Activated CD8-positive, alpha-beta T cell treated with anti-CD3 and anti-CD28 coated beads for 36 hours (primary cell): ENCODE results near the gene KLHL8. TPM values are rescaled to one million over a fixed set of nuclear protein-coding genes. Genes with fewer than 3 reads are reported as not detected.

ENCODE experiments used
- ATAC-seq: fragments of 200-7000 bp; cut with Tn5 transposase; one replicate; pipeline ENCODE4 v1.10.0; 2021; ENCODE audit warnings: mild to moderate bottlenecking, moderate library complexity
- CTCF ChIA-PET: fragments of 350-600 bp; sonication (Branson Sonifier 250); formaldehyde crosslinking; loops from one replicate; lab custom pipeline; 2021; ENCODE audit warnings: antibody characterized with exemption; lab: Charles Lee
- POLR2A ChIA-PET: fragments of 350-600 bp; sonication (Branson Sonifier 250); formaldehyde crosslinking; loops from one replicate; lab custom pipeline; 2021; ENCODE audit warnings: antibody characterized with exemption; lab: Charles Lee
- DNase-seq: peaks from one replicate; pipeline ENCODE4 v3.0.0-alpha.2; 2020
- H3K27ac Mint-ChIP-seq: one replicate; pipeline ENCODE4 v1.8.0; 2021; ENCODE audit warnings: mild to moderate bottlenecking, mixed read lengths
- H3K27me3 Mint-ChIP-seq: one replicate; pipeline ENCODE4 v1.8.0; 2021; ENCODE audit warnings: mixed read lengths
- H3K36me3 Mint-ChIP-seq: one replicate; pipeline ENCODE4 v1.8.0; 2021; ENCODE audit warnings: low read depth, mixed read lengths
- H3K4me1 Mint-ChIP-seq: one replicate; pipeline ENCODE4 v1.8.0; 2021; ENCODE audit warnings: low read depth, mixed read lengths
- H3K4me3 Mint-ChIP-seq: one replicate; pipeline ENCODE4 v1.8.0; 2021; ENCODE audit warnings: mild to moderate bottlenecking, moderate library complexity, mixed read lengths
- H3K9me3 Mint-ChIP-seq: one replicate; pipeline ENCODE4 v1.8.0; 2021; ENCODE audit warnings: mixed read lengths
- CTCF ChIP-seq: fragments of 200-600 bp; IDR thresholded peaks from one replicate; pipeline ENCODE4 v1.8.0; 2022; ENCODE audit warnings: antibody characterized with exemption, mild to moderate bottlenecking
- intact Hi-C: fragments of 100-400 bp; cut with micrococcal nuclease; formaldehyde crosslinking; loops from one replicate; pipeline ENCODE4 v1.10.0; 2022
- total RNA-seq, 2 experiments: library from RNA; stranded (reverse); gene quantifications; one replicate each; pipeline ENCODE4 v1.2.3, GENCODE V29; 2021

Gene KLHL8
- total RNA-seq, 2 experiments from 2014 or later: 12.0 to 12.5 TPM

GRCh38 chr4:87262886-87263285, 42.5 kb upstream of the KLHL8 start:
- POLR2A ChIA-PET: interaction anchor here (0.6 kb wide), 1 partner anchor 86 kb away, joined by 3 read pairs; no protein-coding TSS in a partner anchor
- TF ChIP-seq CTCF: no peak
- peaks cover 3% of the 10 kb centered on the region for H3K9me3 Mint-ChIP-seq
- no peak overlapping the region for H3K27ac Mint-ChIP-seq
- H3K4me1 Mint-ChIP-seq: no peaks in the 10 kb centered on the region
- CTCF ChIA-PET: interaction anchor here (2.0 kb wide), 1 partner anchor 203 kb away, joined by 6 read pairs; no protein-coding TSS in a partner anchor
- H3K27me3 Mint-ChIP-seq: peaks cover 3% of the 10 kb centered on the region
- DNase-seq: no peak
- no peak overlapping the region for H3K4me3 Mint-ChIP-seq
- H3K36me3 Mint-ChIP-seq: no peaks in the 10 kb centered on the region
- intact Hi-C loops: no loop called here
- no peak for ATAC-seq

GRCh38 chr4:87260477-87260876, 40.1 kb upstream of the KLHL8 start:
- no peak for ATAC-seq
- H3K4me1 Mint-ChIP-seq: no peaks in the 10 kb centered on the region

GRCh38 chr4:87258677-87259076, 38.3 kb upstream of the KLHL8 start:
- Mint-ChIP-seq H3K9me3 (peaks cover 9% of the 10 kb centered on the region), H3K27me3 (peaks cover 3% of the 10 kb centered on the region), H3K27ac (no peak overlapping the region), H3K4me3 (no peak overlapping the region), H3K36me3 (no peaks in the 10 kb centered on the region), H3K4me1 (no peaks in the 10 kb centered on the region)
- no peak for DNase-seq
- ATAC-seq: no peak
- no peak for TF ChIP-seq CTCF
- CTCF ChIA-PET: no interaction called here
- intact Hi-C loops: no loop called here
- POLR2A ChIA-PET: no interaction called here

More at GRCh38 chr4:87260477-87260876, 40.1 kb upstream of the KLHL8 start:
- intact Hi-C loops: no loop called here
- H3K4me3 Mint-ChIP-seq: no peak overlapping the region
- no peak for DNase-seq
- ChIA-PET POLR2A (no interaction called here), CTCF (no interaction called here)
- no peak for TF ChIP-seq CTCF
- peaks cover 3% of the 10 kb centered on the region for H3K27me3 Mint-ChIP-seq
- H3K36me3 Mint-ChIP-seq: no peaks in the 10 kb centered on the region
- no peak overlapping the region for H3K27ac Mint-ChIP-seq
- peaks cover 8% of the 10 kb centered on the region for H3K9me3 Mint-ChIP-seq

- POLR2A ChIA-PET: no interaction called here
- Mint-ChIP-seq H3K9me3 (peaks cover 6% of the 10 kb centered on the region), H3K27ac (no peak overlapping the region), H3K4me3 (no peak overlapping the region), H3K36me3 (no peaks in the 10 kb centered on the region), H3K4me1 (no peaks in the 10 kb centered on the region), H3K27me3 (no peaks in the 10 kb centered on the region)
- intact Hi-C loops: no loop called here
- ATAC-seq (no peak), DNase-seq (no peak)
- TF ChIP-seq CTCF: no peak
- CTCF ChIA-PET: no interaction called here
Observed at GRCh38 chr4:87257523-87257922, 37.1 kb upstream of the KLHL8 start.

GRCh38 chr4:87255755-87256154, 35.3 kb upstream of the KLHL8 start:
- no peak overlapping the region for H3K4me3 Mint-ChIP-seq
- H3K4me1 Mint-ChIP-seq: no peaks in the 10 kb centered on the region
- CTCF ChIA-PET: no interaction called here
- no peaks in the 10 kb centered on the region for H3K27me3 Mint-ChIP-seq
- H3K36me3 Mint-ChIP-seq: no peaks in the 10 kb centered on the region
- peaks cover 6% of the 10 kb centered on the region for H3K9me3 Mint-ChIP-seq
- no peak overlapping the region for H3K27ac Mint-ChIP-seq
- TF ChIP-seq CTCF: no peak
- DNase-seq (no peak), ATAC-seq (no peak)
- POLR2A ChIA-PET: no interaction called here
- intact Hi-C loops: no loop called here
